Measurements from ENCODE around the gene TSPEAR.

DNA sequence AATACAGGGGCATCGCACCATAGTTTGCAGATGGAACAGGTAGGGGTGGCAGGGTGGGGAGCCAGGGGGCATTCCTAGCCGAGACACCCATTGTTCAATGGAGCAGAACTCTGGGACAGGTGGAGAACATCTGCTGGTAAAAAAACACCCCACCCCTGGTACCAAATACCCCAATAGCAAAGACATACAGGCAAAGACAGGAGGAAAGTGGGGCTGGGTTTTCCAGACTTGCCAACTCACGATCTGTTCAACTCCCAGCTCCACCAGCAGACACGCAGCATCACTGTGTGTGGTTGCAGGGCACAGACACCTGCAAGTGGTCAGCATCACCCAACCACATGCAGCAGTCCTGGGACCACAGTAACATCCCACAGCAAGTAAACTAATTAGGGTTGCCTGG is 99.8 kb downstream of the TSPEAR start:
- TF ChIP-seq POLR2AphosphoS5 (IDR thresholded peaks at IDR 0.05) (no peak), POLR2A (IDR thresholded peaks at IDR 0.05; ENCODE audit: low read depth) (no peak), EP300 (IDR thresholded peaks at IDR 0.05) (no peak)
- TF ChIP-seq, protein P1, sequence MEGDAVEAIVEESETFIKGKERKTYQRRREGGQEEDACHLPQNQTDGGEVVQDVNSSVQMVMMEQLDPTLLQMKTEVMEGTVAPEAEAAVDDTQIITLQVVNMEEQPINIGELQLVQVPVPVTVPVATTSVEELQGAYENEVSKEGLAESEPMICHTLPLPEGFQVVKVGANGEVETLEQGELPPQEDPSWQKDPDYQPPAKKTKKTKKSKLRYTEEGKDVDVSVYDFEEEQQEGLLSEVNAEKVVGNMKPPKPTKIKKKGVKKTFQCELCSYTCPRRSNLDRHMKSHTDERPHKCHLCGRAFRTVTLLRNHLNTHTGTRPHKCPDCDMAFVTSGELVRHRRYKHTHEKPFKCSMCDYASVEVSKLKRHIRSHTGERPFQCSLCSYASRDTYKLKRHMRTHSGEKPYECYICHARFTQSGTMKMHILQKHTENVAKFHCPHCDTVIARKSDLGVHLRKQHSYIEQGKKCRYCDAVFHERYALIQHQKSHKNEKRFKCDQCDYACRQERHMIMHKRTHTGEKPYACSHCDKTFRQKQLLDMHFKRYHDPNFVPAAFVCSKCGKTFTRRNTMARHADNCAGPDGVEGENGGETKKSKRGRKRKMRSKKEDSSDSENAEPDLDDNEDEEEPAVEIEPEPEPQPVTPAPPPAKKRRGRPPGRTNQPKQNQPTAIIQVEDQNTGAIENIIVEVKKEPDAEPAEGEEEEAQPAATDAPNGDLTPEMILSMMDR (IDR thresholded peaks at IDR 0.05): no peak
